Gastrocnemius medialis (tissue), 4 donors: ENCODE measurements around the gene EIF3K. TPM values are rescaled to one million over a fixed set of nuclear protein-coding genes. Genes with fewer than 3 reads are reported as not detected.

Experiments
- ATAC-seq, 2 donors: fragments of 150-250 bp; one replicate each; pipeline ENCODE4 v1.9.1; 2016
- DNase-seq, 2 donors: peaks; one replicate each; pipeline ENCODE4 v3.0.0-alpha.2; 2019
- H3K27ac ChIP-seq, 4 donors: fragments of 200-600 bp; sonication (generic); 1 replicate in 1 of 4; 2 replicates in 3 of 4; pipeline ENCODE4 v1.5.1; 2016 to 2018; ENCODE audit warnings: mild to moderate bottlenecking in 2 of 4, moderate library complexity in 1 of 4
- H3K27me3 ChIP-seq, 3 donors: fragments of 200-600 bp; sonication (generic) in 2 of 3; 1 replicate in 1 of 3; 2 replicates in 2 of 3; pipeline versions ENCODE4 v1.5.1 to v1.6.0; 2016 to 2019; ENCODE audit warnings: mild to moderate bottlenecking in 1 of 3, moderate library complexity in 1 of 3
- H3K36me3 ChIP-seq, 2 donors: fragments of 200-600 bp; sonication (generic) in 1 of 2; one replicate each; pipeline ENCODE4 v1.5.1; 2017 to 2018
- H3K4me1 ChIP-seq, 2 donors: fragments of 200-600 bp; sonication (generic) in 1 of 2; one replicate each; pipeline ENCODE4 v1.5.1; 2016 to 2017; ENCODE audit warnings: mild to moderate bottlenecking in 2 of 2
- H3K4me3 ChIP-seq, 4 donors: fragments of 200-600 bp; sonication (generic) in 3 of 4; 1 replicate in 1 of 4; 2 replicates in 3 of 4; pipeline ENCODE4 v1.5.1; 2016 to 2019; ENCODE audit warnings: mild to moderate bottlenecking in 2 of 4
- H3K9me3 ChIP-seq, 3 donors: fragments of 200-600 bp; sonication (generic) in 2 of 3; 1 replicate in 1 of 3; 2 replicates in 2 of 3; pipeline ENCODE4 v1.5.1; 2016 to 2019
- CTCF ChIP-seq, 5 experiments: fragments of 450-650 bp in 3 of 5; fragments of 200-600 bp in 2 of 5; sonication (generic) in 2 of 5; IDR thresholded peaks in 4 of 5; conservative IDR thresholded peaks in 1 of 5; 1 replicate in 4 of 5; 2 replicates in 1 of 5; pipeline ENCODE4 v1.5.1; 2016 to 2019; ENCODE audit warnings: antibody characterized with exemption in 5 of 5, mild to moderate bottlenecking in 3 of 5, moderate library complexity in 3 of 5
- POLR2A ChIP-seq, 2 donors: fragments of 450-650 bp; IDR thresholded peaks; one replicate each; pipeline ENCODE4 v1.6.1; 2017; ENCODE audit warnings: antibody characterized with exemption in 2 of 2, mild to moderate bottlenecking in 2 of 2, moderate library complexity in 2 of 2
- in situ Hi-C, 4 donors: fragments of 200-750 bp; cut with MboI; loops; one replicate each; pipeline versions ENCODE4 v1.15.0 to v1.8.0; 2017; ENCODE audit warnings: low sequenced_read_pairs in 4 of 4
- intact Hi-C: fragments of 100-400 bp; cut with DNase I; formaldehyde crosslinking; loops from one replicate; pipeline ENCODE4 v1.15.1; 2023; ENCODE audit warnings: low total_unique reads
- total RNA-seq, 4 donors: library from RNA; depleted of rRNA; stranded (reverse); fragments of >200 nt; gene quantifications; one replicate each; pipeline versions ENCODE4 v1.1.0 to v1.2.3, GENCODE V29; 2016

EIF3K gene
- total RNA-seq, 4 donors from 2014 or later: 619 to 975 (median 681) TPM

GRCh38 chr19:38656171-38656981 lies 37.4 kb downstream of the EIF3K start:
- H3K36me3 ChIP-seq: no peaks in the 10 kb centered on the region
- H3K27me3 ChIP-seq: no peaks in the 10 kb centered on the region
- no peak for DNase-seq
- H3K4me3 ChIP-seq: no peak overlapping the region
- in situ Hi-C loops (loop anchor here in 1 of 4 donors (25.0 kb wide), 1 partner anchor 1156 kb away; no protein-coding TSS in a partner anchor), intact Hi-C loops (loop anchor here (10.0 kb wide), 1 partner anchor 748 kb away; the partner anchor contains the start of gene ZFP36)
- H3K9me3 ChIP-seq: no peaks in the 10 kb centered on the region
- TF ChIP-seq POLR2A (IDR thresholded peaks at IDR 0.05) (no peak), CTCF (IDR thresholded peaks at IDR 0.05 in 4 of 5, conservative IDR thresholded peaks at IDR 0.05 in 1 of 5) (no peak)
- peak overlapping the region; percentile 98 to 100 (median 99) for H3K27ac ChIP-seq
- peaks cover 96 to 98% of the 10 kb centered on the region in 2 donors for H3K4me1 ChIP-seq
- ATAC-seq: peak in 1 of 2 donors; percentile 20

- ATAC-seq (no peak), DNase-seq (no peak)
- Histone ChIP-seq H3K27me3 (no peaks in the 10 kb centered on the region), H3K4me1 (peaks cover 96 to 98% of the 10 kb centered on the region in 2 donors), H3K4me3 (no peak overlapping the region), H3K27ac (peak overlapping the region; percentile 98 to 100 (median 99)), H3K36me3 (no peaks in the 10 kb centered on the region), H3K9me3 (no peaks in the 10 kb centered on the region)
- intact Hi-C loops: loop anchor here (1.0 to 10.0 kb wide), 3 partner anchors 27 to 747 kb away; partner anchors contain the start of gene ZFP36
- no peak for TF ChIP-seq POLR2A (IDR thresholded peaks at IDR 0.05)
- no peak for TF ChIP-seq CTCF (IDR thresholded peaks at IDR 0.05 in 4 of 5, conservative IDR thresholded peaks at IDR 0.05 in 1 of 5)
- in situ Hi-C loops: loop anchor here in 1 of 4 donors (25.0 kb wide), 1 partner anchor 1155 kb away; no protein-coding TSS in a partner anchor
These were observed 38.7 kb downstream of the EIF3K start for GRCh38 chr19:38657633-38658222.

GRCh38 chr19:38658462-38659306 lies 39.7 kb downstream of the EIF3K start:
- Histone ChIP-seq H3K36me3 (no peaks in the 10 kb centered on the region), H3K27ac (peak overlapping the region; percentile 98 to 100 (median 99)), H3K4me3 (peak overlapping the region in 2 of 4 donors; percentile 12 to 18), H3K27me3 (no peaks in the 10 kb centered on the region), H3K9me3 (no peaks in the 10 kb centered on the region), H3K4me1 (peaks cover 97 to 98% of the 10 kb centered on the region in 2 donors)
- TF ChIP-seq POLR2A (IDR thresholded peaks at IDR 0.05) (peak in 1 of 2 donors; percentile 7), CTCF (IDR thresholded peaks at IDR 0.05 in 4 of 5, conservative IDR thresholded peaks at IDR 0.05 in 1 of 5) (no peak)
- intact Hi-C loops (loop anchor here (1.0 to 10.0 kb wide), 3 partner anchors 26 to 746 kb away; partner anchors contain the start of gene ZFP36), in situ Hi-C loops (loop anchor here in 1 of 4 donors (25.0 kb wide), 1 partner anchor 1154 kb away; no protein-coding TSS in a partner anchor)
- peak; percentile 74 to 79 for ATAC-seq
- peak in 1 of 2 donors; percentile 59 for DNase-seq

GRCh38 chr19:38660724-38661123 lies 41.7 kb downstream of the EIF3K start:
- intact Hi-C loops: loop anchor here (10.0 kb wide), 1 partner anchor 1604 kb away; no protein-coding TSS in a partner anchor
- in situ Hi-C loops: loop anchor here in 1 of 4 donors (25.0 kb wide), 1 partner anchor 1152 kb away; no protein-coding TSS in a partner anchor
- no peaks in the 10 kb centered on the region for H3K27me3 ChIP-seq
- no peak for ATAC-seq
- H3K27ac ChIP-seq: peak overlapping the region; percentile 98 to 100 (median 99)
- peaks cover 98 to 99% of the 10 kb centered on the region in 2 donors for H3K4me1 ChIP-seq
- no peaks in the 10 kb centered on the region for H3K36me3 ChIP-seq
- no peak overlapping the region for H3K4me3 ChIP-seq
- H3K9me3 ChIP-seq: no peaks in the 10 kb centered on the region
- DNase-seq: no peak
- TF ChIP-seq POLR2A (IDR thresholded peaks at IDR 0.05): no peak
- TF ChIP-seq CTCF (IDR thresholded peaks at IDR 0.05 in 4 of 5, conservative IDR thresholded peaks at IDR 0.05 in 1 of 5): no peak
